Stimulated activated CD4-positive, alpha-beta T cell treated with anti-CD3 and anti-CD28 coated beads, TNF-alpha, amount 100 ng/mL, for 4 hours (primary cell): Measurements from ENCODE around the gene KCTD1.

ENCODE experiments used
- DNase-seq, 3 experiments: peaks; one replicate each; pipeline ENCODE4 v3.0.0-alpha.2; 2020; ENCODE audit warnings: low read depth in 3 of 3

KCTD1 gene

DNA sequence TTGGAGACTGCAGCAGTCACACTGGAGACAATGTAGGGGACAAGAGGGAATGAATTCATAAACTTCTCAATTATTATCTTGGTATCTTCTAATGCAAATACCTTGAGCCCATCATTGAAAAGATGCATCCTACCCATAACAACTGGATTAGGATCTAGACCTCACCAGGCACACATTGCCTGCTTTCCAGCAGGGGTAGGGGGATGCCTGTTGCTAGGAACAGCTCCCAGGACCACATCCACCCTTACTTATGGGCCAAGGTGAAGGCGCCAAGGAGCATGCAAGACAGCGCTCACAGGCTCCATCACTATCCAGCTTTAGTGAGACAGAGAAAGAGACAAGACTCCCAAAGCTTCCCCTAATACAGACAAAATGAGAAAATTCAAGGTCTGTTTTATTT is 24.4 kb downstream of the KCTD1 start:
- no peak for DNase-seq

DNA sequence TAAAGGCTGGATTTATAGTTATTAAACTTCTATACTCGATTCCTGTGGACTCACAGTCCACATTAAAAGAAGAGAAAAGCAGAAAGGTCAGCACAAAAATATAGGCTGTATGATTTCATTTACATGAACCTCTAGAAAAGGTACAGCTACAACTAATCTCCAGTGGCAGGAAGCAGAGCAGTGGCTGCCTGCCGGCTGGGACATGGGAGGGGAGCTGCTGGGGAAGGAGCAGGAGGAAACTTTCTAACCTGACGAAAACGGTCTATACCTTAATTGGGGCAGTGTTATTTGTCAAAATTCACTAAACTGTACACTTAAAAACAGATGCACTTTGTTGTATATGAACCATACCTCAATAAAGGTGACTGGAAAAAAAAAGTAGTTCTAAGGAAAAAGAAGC is 26.7 kb downstream of the KCTD1 start:
- no peak for DNase-seq

DNA sequence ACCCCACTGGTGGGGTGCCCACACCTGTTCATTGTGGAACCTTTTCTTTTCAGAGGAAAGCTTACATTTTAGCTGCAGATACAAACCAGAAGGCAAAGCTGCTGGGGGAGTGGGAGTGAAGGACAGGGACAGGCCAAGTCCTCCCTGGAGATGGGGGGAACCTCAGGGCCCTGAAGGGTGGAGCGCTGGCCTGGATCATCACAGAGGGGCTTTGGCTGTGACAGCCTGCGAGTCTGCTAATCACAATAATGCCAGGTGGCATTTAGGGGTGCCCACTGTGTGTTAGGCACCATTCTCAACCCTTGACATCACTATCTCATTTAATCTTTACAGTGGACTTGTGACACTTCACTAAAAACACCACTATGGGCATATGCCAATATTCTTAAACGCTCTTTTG is 27.4 kb downstream of the KCTD1 start:
- no peak for DNase-seq

DNA sequence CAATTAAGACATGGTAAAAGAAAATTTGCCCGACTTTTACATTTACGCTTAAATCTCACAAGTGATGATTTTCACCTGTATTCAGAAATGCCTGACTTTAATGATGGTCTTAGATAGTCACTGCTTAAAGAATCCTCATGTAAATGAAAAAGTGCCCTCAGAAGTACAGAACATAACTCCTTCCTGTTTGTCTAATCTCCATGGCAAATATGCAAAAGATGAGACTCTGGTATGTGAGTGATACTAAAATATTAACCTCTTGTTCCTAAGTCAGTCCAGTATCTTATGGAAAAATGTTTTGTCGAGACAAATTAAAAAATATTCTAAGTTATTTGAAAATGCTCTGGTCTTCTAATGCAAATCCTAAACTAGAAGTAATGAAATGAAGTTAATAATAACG is 29.2 kb downstream of the KCTD1 start:
- DNase-seq, result no peak

DNA sequence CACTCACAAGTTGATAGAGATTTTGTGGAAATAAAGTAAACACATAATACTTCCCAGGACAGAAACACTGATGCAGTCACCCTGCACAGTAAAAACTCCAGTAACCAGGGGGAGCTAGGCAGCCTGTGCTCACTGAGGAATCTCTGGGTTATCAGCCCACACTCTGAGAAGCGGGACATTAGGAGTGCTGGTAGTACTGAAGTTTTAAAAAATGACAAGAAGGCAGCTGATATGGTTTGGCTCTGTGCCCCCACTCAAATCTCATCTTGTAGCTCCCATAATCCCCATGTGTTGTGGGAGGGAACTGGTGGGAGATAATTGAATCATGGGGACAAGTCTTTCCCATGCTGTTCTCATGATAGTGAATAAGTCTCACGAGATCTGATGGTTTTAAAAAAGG is 31.4 kb downstream of the KCTD1 start:
- no peak for DNase-seq

DNA sequence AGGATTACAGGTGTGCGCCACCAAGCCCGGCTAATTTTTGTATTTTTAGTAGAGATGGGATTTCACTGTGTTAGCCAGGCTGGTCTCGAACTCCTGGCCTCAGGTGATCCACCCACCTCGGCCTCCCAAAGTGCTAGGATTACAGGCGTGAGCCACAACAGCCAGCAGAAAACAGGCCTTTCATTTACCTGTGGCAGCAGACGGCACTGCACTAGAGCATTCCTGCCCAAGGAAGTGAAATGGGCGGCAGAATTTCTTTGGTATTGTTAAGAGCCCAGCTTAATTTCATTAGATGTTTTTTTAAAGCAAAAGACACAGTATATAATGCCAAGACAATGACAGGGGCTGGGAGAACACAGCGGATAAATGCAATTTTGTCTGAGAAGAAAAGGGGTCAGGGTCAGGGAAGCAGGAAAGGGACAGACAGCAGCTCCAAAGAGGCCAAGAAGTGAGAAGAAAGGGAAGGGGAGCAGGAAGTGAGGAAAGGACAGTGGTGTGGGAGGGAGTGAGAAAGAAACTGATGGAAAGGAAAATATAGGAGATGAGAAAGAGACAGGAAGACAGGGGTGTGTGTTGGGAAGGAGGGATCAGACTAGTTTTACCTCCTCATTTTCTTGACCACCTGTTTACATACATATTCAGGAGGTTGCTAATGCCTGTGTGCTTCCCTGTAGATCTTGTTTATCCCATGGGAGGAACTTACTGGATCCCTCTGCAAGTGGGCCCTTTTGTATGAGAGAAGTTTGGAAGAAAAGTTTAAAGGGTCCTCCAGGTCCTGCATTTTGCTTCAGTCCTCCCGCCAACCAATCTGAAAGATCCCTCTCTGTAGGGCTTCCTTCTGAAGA is 32.5 kb downstream of the KCTD1 start:
- DNase-seq, result no peak

DNA sequence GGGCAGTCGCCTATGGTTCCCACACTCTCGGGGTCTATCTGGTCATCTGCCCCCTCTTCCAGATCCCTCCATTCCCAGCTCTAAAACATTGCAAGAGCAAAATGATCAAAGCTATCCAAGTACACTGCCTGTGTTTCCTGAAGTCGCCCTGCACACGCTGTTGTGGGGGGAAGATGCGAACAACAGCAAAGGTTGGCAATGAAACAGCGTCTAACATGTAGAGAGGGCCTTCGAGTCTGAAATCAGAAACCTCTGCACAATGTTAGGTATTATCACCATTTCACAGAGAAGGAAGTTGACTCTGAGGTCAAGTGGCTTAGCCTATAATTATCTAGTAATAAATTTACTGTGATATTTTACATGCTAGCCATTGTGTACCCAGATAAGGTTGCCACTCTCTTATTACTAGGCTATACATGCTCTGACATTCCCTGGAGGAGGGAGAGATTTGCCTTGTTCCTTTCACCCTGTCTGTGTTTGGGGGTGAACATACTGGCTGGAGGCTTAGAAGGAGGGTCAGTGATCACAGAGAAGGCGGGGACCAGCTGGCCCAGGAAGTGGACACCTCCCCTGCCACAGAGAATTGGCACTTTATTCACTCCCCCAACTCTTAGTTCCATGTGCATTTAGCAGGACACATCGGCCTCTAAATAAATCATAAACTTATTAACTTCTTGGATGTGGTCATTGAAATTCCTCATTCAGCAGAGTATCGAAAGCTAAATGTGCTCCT is 36.8 kb downstream of the KCTD1 start:
- DNase-seq, result no peak

DNA sequence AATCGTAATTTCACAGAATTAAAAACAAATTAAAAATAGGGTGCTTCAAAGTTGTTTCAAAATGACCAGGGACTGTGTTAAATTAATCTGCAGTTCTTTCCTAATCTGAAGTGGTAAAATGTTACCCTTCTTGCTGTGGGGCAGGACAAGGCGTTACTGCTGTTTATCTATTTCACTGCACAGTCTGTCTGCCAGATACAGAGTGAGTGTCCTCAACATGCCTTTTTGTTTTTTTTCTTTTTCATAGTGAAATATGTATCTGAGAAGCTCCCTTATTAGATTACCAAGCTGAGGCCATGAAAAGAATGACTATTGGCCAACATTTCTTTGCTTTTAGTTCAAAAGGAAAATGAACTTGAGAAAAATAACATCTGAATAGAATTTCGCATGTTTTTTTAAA is 38.0 kb downstream of the KCTD1 start:
- no peak for DNase-seq

DNA sequence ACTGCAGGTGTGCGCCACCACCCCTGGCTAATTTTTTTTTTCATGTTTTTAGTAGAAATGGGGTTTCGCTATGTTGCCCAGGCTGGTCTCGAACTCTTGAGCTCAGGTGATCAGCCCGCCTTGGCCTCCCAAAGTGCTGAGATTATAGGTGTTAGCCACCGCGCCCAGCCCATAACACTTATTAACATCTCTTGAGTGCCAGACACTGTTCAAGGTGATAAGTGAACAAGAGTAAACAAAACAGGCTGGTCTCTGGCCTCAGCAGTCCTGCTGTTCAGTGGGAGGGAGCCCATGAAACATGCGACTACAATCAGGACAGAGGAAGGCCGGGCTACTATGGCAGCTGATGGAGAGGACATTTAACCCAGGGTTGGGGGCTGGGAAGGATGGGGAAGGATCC is 42.3 kb downstream of the KCTD1 start:
- DNase-seq, result no peak

DNA sequence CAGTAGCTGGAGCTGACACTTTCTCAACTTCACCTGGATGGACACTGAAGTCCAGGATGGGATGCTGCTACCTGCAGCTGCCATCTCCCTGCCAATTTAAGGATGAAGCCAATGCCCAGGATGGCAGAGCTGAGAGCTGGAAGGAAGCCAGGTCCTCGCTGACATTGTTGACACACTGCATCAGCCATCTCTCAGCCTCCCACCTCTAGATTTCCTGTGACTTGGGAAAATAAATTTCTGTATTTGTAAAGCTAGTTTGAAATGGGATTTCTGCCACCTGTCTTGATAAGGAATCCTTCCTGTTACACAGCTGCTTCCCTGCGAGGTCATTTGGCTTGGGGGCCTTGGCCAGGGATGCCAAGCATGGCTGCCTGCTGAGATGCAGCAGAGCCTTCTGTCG is 43.5 kb downstream of the KCTD1 start:
- DNase-seq, result no peak

DNA sequence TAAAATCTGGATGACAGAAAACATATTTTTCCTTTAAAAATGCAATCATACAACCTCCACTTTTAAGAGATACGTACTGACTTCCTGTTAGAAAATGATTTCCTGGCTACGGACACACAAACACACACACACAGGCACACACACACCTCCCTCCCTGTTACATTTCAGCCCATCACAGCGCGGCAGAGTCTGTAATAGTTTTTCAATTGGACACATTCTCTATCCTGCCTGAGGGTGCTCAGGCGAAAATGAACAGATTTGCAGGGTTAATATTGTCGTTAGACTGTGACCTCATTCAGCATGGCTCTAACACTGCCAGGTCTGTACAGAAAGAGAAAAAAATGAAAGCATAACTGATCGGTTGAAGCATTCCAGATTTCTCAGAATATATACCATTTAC is 45.0 kb downstream of the KCTD1 start:
- no peak for DNase-seq

DNA sequence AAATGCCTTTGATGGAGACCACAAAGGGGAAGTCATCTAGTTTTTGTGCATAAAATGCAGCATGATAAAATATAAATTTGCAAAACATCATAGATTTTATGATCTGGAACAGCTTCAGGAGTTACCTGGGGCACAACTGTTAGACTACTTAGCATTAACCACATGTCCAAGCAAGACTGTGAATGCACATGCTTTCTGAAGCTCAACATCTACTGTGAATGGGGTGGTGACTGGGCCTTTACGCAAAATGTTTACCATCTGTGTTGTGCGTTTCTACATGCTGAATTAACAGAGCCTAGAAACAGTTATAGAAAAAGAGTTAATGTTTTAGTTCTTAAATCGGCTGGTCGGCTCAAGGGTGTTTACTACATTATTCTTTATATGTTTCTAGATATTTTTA is 45.5 kb downstream of the KCTD1 start:
- DNase-seq, result no peak

DNA sequence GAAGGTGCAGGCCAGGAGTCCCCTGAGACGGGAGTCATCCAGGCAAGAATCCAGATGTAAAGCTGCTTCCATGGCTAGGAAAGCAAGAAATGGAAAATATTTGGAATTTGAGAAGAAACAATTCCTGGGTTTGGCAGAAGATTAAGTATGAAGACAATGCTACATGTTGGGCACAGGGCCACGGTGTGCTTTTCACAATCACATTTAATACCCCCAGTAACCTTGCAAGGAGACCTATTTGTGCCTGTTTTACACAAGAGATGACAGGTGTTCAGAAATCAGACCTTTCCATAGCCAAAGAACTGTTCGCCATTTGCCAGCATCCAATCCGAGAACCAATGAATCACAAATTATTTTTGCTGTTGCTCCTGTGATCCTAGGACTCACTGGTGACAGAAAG is 50.5 kb downstream of the KCTD1 start:
- DNase-seq, result no peak

DNA sequence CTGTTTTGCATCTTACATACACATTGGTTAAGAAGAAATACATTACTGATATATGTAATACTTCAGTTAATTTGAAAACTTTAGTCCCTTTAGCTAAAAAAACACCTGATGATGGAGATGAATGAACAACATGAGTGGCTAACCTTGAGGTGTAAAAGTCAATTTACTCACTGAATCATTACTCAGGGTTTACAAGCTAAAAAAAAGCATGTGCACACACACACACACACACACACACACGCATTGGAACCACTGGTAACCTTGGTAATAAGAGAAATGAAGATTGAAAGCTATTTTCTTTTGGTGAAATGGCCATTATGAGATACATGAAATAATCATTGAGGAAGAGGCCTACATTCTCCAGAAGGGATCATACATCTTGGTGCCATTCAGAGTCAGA is 51.8 kb downstream of the KCTD1 start:
- no peak for DNase-seq

DNA sequence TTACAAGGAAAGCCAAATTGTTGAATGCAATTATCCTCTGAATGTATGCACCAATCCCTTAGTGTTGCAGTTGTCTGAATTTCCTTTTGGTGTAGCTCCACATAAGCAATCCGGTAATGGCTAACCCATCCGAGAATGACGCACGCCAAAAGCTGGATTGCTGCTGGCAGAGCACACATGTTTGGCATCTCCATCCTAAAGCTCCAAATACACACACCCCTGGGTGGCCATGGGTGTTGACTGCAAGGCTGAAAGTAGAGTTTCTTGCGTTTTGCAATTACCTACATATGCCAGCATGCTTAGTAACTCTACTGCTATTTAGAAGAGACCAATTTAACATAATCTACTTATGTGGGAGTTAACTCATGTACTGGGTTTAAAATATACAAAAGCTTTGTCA is 53.1 kb downstream of the KCTD1 start:
- no peak for DNase-seq

DNA sequence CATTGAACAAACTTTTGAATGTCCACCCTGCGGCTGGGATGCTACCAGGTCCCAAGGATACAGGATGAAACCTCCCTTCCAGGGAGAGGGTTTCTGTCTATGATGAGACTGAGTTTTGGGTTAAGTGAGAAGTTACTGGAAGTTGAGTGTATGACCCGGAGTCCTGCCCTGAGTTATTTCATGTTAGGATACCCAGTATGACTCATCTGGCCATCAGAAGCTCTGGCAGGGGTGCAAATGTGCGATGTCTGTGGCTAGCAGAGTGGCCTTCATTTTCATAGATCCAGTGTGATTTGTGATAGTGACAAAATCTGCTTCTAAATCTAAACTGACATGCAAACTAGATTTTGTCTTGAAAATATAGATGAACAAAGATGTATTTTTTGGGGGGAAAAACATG is 55.3 kb downstream of the KCTD1 start:
- no peak for DNase-seq

DNA sequence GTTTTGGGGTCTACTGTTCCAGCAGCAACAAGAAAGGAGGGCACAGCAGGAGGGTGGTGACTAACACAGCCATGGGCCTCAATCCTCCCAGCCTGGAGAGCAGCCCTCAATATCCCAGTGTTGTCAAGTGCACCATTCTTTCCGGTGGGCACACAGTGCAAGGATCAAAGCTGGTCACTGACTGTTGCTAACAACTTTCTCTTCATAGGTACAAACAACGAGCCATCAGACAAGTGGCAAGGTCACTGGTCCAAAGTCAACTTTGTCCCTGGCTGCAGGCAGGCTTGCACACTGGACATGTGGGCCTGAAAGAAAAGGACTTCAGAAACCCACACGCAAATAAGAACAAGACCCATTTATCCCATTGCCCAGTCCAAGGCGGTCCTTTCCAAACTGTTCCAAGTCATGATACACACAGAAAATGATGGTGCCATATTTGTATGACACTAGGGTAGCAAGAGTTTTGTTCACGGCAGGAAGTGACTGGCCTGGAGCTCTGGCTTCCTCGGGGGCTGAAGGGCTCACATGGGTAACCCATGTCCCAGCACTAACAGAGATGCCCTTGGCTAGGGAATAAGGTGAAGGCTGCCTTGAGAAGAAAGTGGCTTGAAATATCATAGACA is 57.0 kb downstream of the KCTD1 start:
- no peak for DNase-seq

DNA sequence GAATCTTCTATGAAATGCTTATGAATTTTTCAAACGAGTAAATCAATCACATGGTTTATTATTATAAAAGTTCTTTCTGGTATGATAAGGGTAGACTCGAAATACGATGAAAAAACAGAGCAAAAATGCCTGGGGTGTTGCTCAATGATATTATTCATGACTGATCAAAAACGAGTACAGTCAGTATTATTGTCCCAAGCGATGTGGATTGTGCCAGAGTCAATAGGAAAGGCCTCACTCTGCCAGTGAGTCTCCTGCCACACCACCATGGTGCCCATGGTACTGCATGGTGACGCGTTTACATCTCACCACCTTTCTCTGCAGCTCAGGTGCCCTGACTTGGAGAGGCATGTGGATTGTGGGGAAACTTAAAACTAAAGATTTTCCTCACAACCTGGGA is 58.5 kb downstream of the KCTD1 start:
- no peak for DNase-seq

DNA sequence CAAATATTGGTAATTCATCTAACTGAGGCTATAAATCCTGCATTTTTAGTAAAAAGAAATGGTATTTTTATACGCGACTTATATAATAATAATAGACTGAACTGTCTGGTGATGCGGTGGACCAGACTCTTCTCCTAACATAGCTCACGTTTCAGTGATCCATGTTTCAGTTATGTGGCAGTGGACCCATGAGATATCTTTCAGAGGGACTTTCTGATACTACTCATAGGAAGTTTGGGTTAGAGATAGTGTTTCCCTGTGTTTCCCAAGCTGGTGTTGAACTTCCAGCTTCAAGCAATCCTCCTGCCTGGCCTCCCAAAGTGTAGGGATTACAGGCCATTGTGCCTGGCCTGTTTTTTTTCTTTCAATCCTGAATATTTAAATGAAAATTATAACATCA is 59.2 kb downstream of the KCTD1 start:
- no peak for DNase-seq

DNA sequence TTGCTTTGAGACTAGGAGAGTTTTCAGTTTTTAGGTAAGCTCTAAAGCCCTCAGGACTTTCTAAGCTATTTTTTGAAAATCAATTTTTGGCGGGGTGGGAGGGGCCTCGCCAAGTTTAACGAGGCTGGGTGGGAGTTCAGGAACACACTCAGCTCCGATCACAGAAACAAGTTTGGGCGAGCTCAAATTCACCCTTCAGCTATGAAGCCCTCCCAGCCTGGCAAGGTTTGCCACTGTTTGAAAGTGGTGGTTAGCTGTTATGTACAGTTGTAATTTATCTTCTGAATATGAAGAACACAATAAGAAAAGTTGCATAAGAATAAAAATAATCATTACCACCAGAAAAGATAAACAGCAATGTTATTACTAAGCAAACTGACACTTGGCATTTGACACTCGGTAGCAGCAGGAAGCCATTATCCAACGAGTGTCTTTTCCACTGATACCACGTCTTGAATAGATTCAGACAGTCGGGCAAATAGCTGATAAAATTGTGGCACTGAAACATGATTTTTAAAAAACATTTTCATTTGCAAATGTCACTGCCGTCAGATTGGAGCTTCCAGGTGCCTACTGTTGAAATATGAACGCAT is 59.8 kb downstream of the KCTD1 start:
- DNase-seq, result no peak

DNA sequence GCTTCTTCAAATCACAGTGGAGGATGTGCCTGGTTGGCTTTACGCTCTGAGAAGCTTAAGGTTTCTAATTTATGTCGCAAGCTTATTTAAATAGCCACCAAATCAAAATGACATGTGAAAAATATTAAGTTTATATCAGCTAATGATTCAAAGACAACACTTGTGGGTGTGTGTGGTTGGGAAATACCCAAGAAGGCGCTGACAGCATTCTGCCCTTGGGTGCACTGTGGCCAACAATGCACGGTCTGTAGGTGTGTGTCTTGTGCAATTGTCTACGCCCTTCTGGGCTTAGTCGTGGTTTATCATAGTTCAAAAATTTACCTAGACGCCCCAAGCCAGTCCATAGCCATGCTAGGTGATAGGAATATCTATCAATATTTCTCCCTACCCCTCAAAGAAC is 60.9 kb downstream of the KCTD1 start:
- DNase-seq, result no peak

DNA sequence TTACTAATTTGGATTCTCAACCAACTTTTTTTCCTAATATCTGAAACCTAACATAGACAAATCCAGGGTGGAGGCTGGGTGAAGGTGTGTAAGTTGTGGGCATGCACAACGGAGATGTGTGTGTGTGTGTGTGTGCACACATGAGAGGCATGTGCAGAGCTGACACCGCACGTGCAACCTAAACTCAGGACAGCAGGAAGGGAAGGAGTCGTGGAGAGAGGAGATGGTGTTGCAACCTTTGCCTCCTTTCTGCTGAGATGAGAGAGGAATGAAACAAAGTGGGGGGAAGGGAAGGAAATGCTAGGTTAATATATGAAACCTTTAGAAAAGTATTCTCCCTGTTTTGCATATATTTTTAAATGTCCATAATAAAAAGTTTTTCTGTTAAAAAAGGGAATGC is 64.7 kb downstream of the KCTD1 start:
- DNase-seq, result no peak

DNA sequence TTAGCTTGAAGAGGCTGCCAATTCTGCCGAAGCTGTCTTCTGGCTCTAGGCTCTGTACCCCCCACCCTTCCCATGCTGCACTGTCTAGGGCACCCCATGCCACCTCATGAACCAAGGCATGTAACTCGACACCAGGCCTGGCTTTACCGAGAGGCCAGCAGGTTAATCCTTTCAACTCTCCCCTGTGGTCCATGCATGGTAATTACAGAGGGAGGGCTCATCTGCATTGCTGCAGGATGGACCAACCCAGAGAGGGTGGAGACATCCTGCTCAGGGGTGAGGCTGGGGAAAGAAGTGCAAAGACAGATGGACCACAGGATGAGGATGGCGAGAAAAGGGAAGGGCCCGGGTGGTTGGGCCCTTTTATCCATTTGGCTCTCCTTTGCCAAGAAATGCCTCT is 65.8 kb downstream of the KCTD1 start:
- DNase-seq, result no peak
